Activated CD4-positive, alpha-beta T cell treated with anti-CD3 and anti-CD28 coated beads for 1 hour (primary cell): ENCODE results near the gene CD7.

Source experiments
- DNase-seq: peaks from one replicate; pipeline ENCODE4 v3.0.0-alpha.2; 2020

Gene CD7

DNA sequence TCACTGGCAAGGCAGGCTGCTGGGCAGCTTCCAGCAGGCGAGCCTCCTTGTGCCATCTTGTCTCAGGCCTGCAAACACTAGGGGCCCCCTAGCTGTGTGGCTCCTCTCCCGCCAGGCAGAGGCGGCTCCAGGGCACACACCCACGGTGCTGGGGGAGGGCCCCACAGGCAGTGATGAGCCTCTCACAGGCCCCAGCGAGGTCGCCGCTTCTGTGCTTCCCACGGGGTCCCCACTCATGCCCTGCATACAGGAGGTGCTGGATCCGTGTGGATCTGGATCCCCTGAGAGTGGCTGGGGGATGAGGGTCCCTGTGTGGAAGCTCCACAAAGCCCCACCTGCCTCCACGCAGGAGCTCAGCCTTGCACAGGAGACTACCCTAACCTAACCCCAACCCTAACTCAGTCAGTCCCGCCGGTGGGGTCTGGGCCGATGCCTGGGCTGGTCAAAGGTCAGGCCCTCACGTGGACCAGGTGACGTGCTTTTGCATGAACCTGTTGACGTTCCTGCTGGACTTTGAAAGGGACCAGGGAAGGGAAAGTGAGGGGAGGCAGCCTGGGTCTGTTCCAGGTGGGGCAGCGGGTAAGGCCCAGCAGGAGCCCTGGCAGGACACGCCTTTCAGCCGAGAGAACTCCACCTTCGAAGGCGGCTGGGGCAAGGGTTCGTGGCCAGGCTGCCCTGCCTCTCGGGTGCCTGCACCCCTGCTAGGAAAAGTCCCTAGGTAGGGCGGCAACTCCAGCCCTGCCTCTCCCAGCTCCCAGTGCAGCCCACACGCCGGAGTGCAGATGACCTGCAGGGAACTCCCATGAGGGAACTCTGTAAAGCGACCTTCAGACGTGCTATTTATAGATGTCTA, 11.0 kb upstream of the CD7 start:
- no peak for DNase-seq

- no peak for DNase-seq
Measured at GRCh38 chr17:82327757-82328140, 10.3 kb upstream of the CD7 start.

DNA sequence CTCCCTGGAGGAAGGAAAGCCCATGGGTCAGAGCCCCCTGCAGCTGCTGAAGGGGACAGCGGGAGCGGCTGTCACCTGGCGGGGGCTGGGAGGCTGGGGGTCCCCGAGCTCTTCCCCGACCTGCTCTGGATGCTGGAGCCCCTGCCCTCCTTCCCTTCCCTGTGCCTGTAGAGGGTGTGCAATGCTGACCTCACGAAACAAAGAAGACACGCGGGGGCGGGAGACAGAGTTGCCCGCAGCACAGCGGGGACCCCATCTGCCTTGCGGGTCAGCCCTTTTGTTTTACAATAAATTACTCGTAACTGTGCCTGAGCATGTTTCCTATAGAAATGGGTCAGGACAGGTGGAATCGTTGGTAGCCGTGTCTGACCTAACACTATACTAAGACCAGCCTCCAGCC, 9.9 kb upstream of the CD7 start:
- no peak for DNase-seq

- DNase-seq = no peak
Measured at GRCh38 chr17:82325286-82326180, 8.1 kb upstream of the CD7 start.

DNA sequence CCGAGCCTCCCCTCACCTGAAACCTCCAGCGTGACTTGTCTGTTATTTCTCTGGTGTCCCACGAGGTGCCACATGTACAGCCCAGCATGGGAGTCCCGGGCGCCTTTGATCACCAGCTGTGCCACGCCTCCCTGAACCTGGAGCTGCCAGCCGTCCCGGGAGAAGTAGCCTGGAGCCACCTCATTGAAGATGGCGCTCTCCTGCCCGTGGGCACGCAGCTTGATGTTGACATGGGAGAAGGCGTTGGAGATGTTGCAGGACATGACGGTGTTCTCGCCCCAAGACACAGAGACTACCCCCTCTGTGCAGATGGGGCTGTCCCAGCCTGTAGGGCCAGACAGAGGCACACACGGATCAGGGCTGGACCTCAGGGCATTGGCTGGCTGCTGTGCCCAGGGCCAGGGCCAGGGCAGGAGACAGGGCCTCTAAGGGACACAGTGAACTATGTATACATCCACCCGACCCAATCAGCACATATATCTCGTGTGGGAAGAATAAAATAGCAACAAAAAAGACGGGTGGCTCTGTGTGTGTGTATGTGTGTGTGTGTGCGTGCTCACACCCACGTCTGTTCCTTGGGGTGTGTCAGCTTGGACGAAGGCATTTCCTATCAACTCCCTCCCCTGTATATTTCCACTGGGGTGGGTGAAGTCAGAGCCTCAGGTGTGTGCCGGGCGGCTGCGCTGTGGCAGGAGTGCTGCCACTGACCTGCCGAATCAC, 7.3 kb upstream of the CD7 start:
- DNase-seq = no peak

GRCh38 chr17:82323514-82324234, 6.3 kb upstream of the CD7 start:
- no peak for DNase-seq

GRCh38 chr17:82322526-82323453, 5.4 kb upstream of the CD7 start:
- DNase-seq = no peak

- no peak for DNase-seq
Measured at GRCh38 chr17:82321947-82322466, 4.6 kb upstream of the CD7 start.

- peak; percentile 79 for DNase-seq
Measured at GRCh38 chr17:82320956-82321927, 3.8 kb upstream of the CD7 start.

DNA sequence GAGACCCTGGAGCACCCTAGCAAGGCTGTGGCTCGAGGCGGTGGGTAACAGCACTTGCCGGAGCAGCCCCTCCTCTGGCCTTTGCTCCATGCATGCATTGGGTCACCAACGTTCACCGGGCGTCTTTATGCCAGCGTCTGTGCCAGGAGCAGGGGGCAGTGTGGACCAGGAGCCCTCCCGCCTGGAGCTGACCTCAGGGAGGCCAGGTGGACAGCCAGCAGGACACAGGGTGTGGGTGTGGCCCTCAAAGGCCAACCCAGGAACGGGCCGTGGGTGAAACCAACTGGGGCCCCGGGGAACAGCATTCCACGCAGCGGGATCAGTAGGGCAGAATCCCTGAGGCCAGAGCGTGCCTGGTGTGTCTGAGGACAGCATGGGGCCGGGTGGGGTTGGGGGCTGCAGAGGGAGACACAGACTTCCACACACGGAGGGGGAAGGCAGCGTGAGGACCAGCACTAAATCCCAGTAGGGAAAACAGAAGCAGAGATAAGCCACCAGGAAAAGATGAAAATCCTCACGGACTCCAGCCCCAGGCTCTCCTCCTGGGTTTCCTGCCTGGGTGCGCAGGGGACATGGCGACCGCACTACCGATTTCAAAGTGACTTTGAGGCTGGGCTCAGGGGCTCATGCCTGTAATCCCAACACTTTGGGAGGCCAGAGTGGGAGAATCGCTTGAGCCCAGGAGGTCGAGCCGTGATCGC, 2.9 kb upstream of the CD7 start:
- no peak for DNase-seq

- no peak for DNase-seq
Measured at GRCh38 chr17:82319619-82320062, 2.2 kb upstream of the CD7 start.

- DNase-seq = no peak
Measured at GRCh38 chr17:82318772-82319606, 1.6 kb upstream of the CD7 start.

DNA sequence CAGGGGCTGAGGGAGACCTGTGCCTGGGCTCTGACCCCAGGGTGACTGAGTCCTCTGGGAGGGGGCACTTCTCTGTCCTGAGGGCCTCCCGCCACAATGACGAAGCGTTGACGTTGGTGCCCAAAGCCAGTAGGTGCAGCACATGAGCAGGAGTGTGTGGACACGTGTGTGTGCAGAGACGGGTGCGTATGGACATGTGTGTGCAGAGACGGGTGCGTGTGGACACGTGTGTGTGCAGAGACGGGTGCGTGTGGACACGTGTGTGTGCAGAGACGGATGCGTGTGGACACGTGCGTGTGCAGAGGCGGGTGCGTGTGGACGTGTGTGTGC, 726 bp upstream of the CD7 start:
- DNase-seq = no peak

GRCh38 chr17:82316651-82317393, 586 bp downstream of the CD7 start:
- no peak for DNase-seq

- DNase-seq = no peak
Measured at GRCh38 chr17:82315703-82316358, 1.6 kb downstream of the CD7 start.

DNA sequence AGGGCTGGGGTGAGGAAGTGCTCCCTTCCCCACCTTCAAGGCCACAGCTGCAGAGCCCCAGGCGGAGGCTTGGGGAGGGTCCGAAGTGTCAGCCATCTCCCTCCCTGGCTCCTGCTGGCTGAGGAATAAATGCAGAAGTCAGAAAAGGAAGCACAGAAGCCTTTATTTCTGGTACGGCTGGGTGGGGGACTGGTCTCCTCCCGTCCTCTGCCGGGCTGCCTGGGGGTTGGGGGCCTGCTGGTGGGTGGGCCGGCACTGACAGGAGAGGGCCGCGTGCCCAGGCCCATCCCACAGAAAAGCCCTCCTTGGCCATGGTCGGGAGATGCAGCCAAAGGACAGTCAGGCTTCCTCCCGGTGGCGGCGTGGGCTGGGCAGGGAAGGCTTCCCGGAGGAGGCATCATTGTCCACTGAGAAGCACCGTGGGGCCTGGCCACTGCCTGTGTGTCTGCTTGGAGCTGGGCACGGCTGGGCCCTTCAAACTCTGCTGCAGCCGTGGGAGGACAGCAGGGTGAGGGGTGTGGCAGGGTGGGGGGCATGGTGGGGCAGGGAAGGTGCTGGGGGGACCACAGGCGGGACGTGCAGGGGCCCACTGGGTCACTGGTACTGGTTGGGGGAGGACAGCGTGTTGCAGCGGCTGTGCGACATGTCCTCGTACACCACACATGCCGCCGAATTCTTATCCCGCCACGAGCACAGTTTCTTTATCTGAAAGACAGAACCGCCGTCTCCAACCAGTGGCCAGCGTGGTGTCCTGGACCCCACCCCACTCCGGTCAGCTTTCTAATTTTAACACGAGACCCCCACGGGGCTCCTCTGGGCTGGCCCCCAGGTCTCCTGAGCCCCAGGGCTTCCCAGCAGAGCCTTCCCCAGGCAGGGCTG, 2.4 kb downstream of the CD7 start:
- no peak for DNase-seq
